Left hindlimb (tissue), 1 donor: ENCODE measurements around the gene ATL2.
"Not testable (repeated sequence)": the region's sequence is repeated elsewhere in the genome, so short reads cannot be mapped to it uniquely, and the experiment has no call there.

Experiments
- DNase-seq: peaks from one replicate; pipeline ENCODE4 v3.0.0-alpha.2; 2018

The ATL2 gene

GRCh38 chr2:38322224-38322914 is 54.7 kb downstream of the ATL2 start:
- DNase-seq, result no peak

GRCh38 chr2:38319240-38319639 is 57.8 kb downstream of the ATL2 start:
- not testable (repeated sequence) for DNase-seq

- no peak for DNase-seq
These were observed 59.3 kb downstream of the ATL2 start for GRCh38 chr2:38317725-38318124.

- DNase-seq, result no peak
These were observed 61.3 kb downstream of the ATL2 start for GRCh38 chr2:38315707-38316333.

GRCh38 chr2:38308821-38309220 is 68.3 kb downstream of the ATL2 start:
- no peak for DNase-seq

- DNase-seq, result no peak
These were observed 74.9 kb downstream of the ATL2 start for GRCh38 chr2:38301969-38302702.

- no peak for DNase-seq
These were observed 75.6 kb downstream of the ATL2 start for GRCh38 chr2:38301340-38301968.

- no peak for DNase-seq
These were observed 78.5 kb downstream of the ATL2 start for GRCh38 chr2:38298539-38298938.

- no peak for DNase-seq
These were observed 80.8 kb downstream of the ATL2 start for GRCh38 chr2:38296197-38296780.

GRCh38 chr2:38294597-38294996 is 82.5 kb downstream of the ATL2 start:
- DNase-seq, result no peak

GRCh38 chr2:38293152-38293865 is 83.8 kb downstream of the ATL2 start:
- DNase-seq, result no peak

GRCh38 chr2:38290332-38290731 is 86.7 kb downstream of the ATL2 start:
- no peak for DNase-seq

- DNase-seq, result no peak
These were observed 92.1 kb downstream of the ATL2 start for GRCh38 chr2:38284971-38285370.

GRCh38 chr2:38281095-38281742 is 95.9 kb downstream of the ATL2 start:
- DNase-seq, result no peak

- DNase-seq, result no peak
These were observed 97.9 kb downstream of the ATL2 start for GRCh38 chr2:38279201-38279600.

GRCh38 chr2:38278117-38278438 is 99.0 kb downstream of the ATL2 start:
- not testable (repeated sequence) for DNase-seq

- no peak for DNase-seq
These were observed 99.6 kb downstream of the ATL2 start for GRCh38 chr2:38277245-38278116.

GRCh38 chr2:38274286-38275276 is 102.5 kb downstream of the ATL2 start:
- peak; percentile 51 for DNase-seq

GRCh38 chr2:38271697-38272096 is 105.4 kb downstream of the ATL2 start:
- DNase-seq, result no peak

- no peak for DNase-seq
These were observed 107.7 kb downstream of the ATL2 start for GRCh38 chr2:38269421-38269820.
